ENCODE results near the gene CDK5RAP3. TPM values are rescaled to one million over a fixed set of nuclear protein-coding genes. Genes with fewer than 3 reads are reported as not detected.
"Not testable (repeated sequence)": the region's sequence is repeated elsewhere in the genome, so short reads cannot be mapped to it uniquely, and the experiment has no call there.

The CDK5RAP3 gene
- total RNA-seq, 1 donor from 2014 or later = 52.3 TPM

GRCh38 chr17:47929218-47930000, 41.5 kb upstream of the CDK5RAP3 start:
- Histone ChIP-seq H3K4me1 (no peaks in the 10 kb centered on the region), H3K27ac (no peak overlapping the region), H3K36me3 (peaks cover 19 to 49% of the 10 kb centered on the region in 2 donors), H3K9me3 (no peaks in the 10 kb centered on the region), H3K27me3 (no peaks in the 10 kb centered on the region), H3K4me3 (no peak overlapping the region)
- TF ChIP-seq CTCF (IDR thresholded peaks at IDR 0.05) = no peak
- intact Hi-C loops (cut with DNase I) = no loop called here
- no peak for DNase-seq (ENCODE audit: low spot score in 2 of 2)

- H3K9me3 ChIP-seq = no peaks in the 10 kb centered on the region
- TF ChIP-seq CTCF (IDR thresholded peaks at IDR 0.05) = no peak
- H3K27me3 ChIP-seq = no peaks in the 10 kb centered on the region
- H3K36me3 ChIP-seq = peaks cover 4 to 25% of the 10 kb centered on the region in 2 donors
- no peaks in the 10 kb centered on the region for H3K4me1 ChIP-seq
- no peak for DNase-seq (ENCODE audit: low spot score in 2 of 2)
- H3K27ac ChIP-seq = no peak overlapping the region
- no peak overlapping the region for H3K4me3 ChIP-seq
- intact Hi-C loops (cut with DNase I) = no loop called here
Observed at GRCh38 chr17:47931848-47932247, 39.1 kb upstream of the CDK5RAP3 start.

- H3K4me1 ChIP-seq = no peaks in the 10 kb centered on the region
- H3K4me3 ChIP-seq = no peak overlapping the region
- H3K9me3 ChIP-seq = no peaks in the 10 kb centered on the region
- intact Hi-C loops (cut with DNase I) = no loop called here
- no peak for DNase-seq (ENCODE audit: low spot score in 2 of 2)
- H3K27ac ChIP-seq = no peak overlapping the region
- TF ChIP-seq CTCF (IDR thresholded peaks at IDR 0.05) = no peak
- H3K36me3 ChIP-seq = peaks cover 3 to 5% of the 10 kb centered on the region in 2 donors
- H3K27me3 ChIP-seq = no peaks in the 10 kb centered on the region
Observed at GRCh38 chr17:47934856-47935255, 36.1 kb upstream of the CDK5RAP3 start.

- H3K4me1 ChIP-seq; intact Hi-C loops (cut with DNase I): not testable (repeated sequence)
Observed at GRCh38 chr17:47935468-47935867, 35.4 kb upstream of the CDK5RAP3 start.

GRCh38 chr17:47935961-47936360, 35.0 kb upstream of the CDK5RAP3 start:
- intact Hi-C loops (cut with DNase I) = no loop called here
- Histone ChIP-seq H3K27me3 (no peaks in the 10 kb centered on the region), H3K9me3 (no peaks in the 10 kb centered on the region), H3K4me1 (peaks cover 0 to 3% of the 10 kb centered on the region in 2 donors), H3K27ac (no peak overlapping the region), H3K4me3 (no peak overlapping the region), H3K36me3 (peaks cover 0 to 3% of the 10 kb centered on the region in 2 donors)
- no peak for DNase-seq (ENCODE audit: low spot score in 2 of 2)
- TF ChIP-seq CTCF (IDR thresholded peaks at IDR 0.05) = no peak

More at GRCh38 chr17:47935468-47935867, 35.4 kb upstream of the CDK5RAP3 start:
- H3K4me3 ChIP-seq; H3K36me3 ChIP-seq; H3K27ac ChIP-seq; DNase-seq (ENCODE audit: low spot score in 2 of 2); H3K9me3 ChIP-seq; H3K27me3 ChIP-seq: not testable (repeated sequence)

- Histone ChIP-seq H3K4me1 (peaks cover 7 to 10% of the 10 kb centered on the region in 2 donors), H3K9me3 (no peaks in the 10 kb centered on the region), H3K4me3 (no peak overlapping the region), H3K36me3 (peaks cover 0 to 3% of the 10 kb centered on the region in 2 donors), H3K27ac (no peak overlapping the region), H3K27me3 (no peaks in the 10 kb centered on the region)
- intact Hi-C loops (cut with DNase I) = no loop called here
- no peak for DNase-seq (ENCODE audit: low spot score in 2 of 2)
- TF ChIP-seq CTCF (IDR thresholded peaks at IDR 0.05) = no peak
Observed at GRCh38 chr17:47937941-47938340, 33.0 kb upstream of the CDK5RAP3 start.

Data from ascending aorta (tissue), 2 donors.